Kidney epithelial cell (primary cell): Measurements from ENCODE around the gene UNC5C. TPM values are rescaled to one million over a fixed set of nuclear protein-coding genes. Genes with fewer than 3 reads are reported as not detected.

Experiments used
- DNase-seq: peaks from one replicate; pipeline ENCODE4 v3.0.0-alpha.2; 2010; ENCODE audit warnings: low read depth
- H3K27me3 ChIP-seq: 2 replicates; pipeline ENCODE4 v1.6.0; 2011; ENCODE audit warnings: low read length; ENCODE audit not compliant: control insufficient read depth, insufficient read depth
- H3K36me3 ChIP-seq: 2 replicates; pipeline ENCODE4 v1.5.1; 2011; ENCODE audit warnings: low read length; ENCODE audit not compliant: control insufficient read depth, insufficient read depth
- H3K4me3 ChIP-seq: 2 replicates; pipeline ENCODE4 v1.5.1; 2011; ENCODE audit warnings: low read depth, mild to moderate bottlenecking, control low read depth, low read length
- total RNA-seq: library from RNA; depleted of rRNA; stranded (reverse); fragments of >200 nt; gene quantifications from 2 replicates; pipeline ENCODE4 v1.2.3, GENCODE V29; 2015
- TF ChIP-seq, protein P1 (sequence below): IDR thresholded peaks from 2 replicates; pipeline ENCODE4 v1.5.1; 2011; ENCODE audit warnings: mild to moderate bottlenecking, moderate library complexity, low read length, control low read depth, inconsistent platforms; ENCODE audit not compliant: insufficient read depth, poor library complexity, severe bottlenecking

UNC5C gene
- total RNA-seq, 1 donor from 2014 or later, result 2.8 TPM

DNA sequence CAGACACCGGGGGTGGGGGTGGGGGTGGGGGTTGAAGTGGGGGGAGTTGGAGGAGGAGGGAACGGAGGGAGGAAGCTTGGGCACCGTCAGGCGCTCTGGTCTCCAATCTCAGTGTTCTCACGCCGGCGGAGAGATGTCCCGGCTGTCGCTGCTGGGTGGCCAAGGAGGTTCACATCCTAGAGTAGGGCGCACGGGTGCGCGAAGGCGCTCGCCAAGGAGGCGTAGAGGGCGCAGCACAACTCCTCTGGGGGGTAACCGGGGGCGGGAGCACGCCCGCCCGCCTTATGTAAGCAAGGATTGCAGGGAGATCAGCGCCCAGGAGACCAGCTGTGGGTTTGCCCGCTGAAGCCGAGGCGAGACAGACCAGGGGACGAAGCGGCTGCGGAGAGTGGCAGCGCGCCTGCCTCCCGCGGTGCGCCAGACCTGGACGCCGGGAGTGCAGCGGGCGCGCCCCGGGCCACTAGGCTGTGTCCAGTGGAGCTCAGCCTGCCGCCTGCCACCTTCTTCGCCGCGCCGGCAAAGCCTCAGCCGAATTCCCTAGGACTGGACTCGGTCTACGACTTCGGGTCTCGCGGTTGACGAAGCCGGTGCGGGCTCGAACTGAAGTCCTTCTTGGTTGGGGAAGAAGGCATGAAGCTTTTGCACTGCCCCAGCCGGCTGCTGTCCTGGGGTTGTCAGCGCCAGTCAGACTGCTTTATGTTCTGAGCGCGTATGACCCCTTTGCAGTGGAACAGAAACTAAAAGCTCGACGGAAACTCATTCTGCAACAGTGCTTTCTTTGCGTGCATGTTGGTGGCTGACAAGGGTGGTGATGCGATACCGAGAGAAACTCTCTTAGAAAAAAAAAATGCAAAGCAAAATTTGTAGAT, 707 bp upstream of the UNC5C start:
- no peak for DNase-seq
- TF ChIP-seq, protein P1, sequence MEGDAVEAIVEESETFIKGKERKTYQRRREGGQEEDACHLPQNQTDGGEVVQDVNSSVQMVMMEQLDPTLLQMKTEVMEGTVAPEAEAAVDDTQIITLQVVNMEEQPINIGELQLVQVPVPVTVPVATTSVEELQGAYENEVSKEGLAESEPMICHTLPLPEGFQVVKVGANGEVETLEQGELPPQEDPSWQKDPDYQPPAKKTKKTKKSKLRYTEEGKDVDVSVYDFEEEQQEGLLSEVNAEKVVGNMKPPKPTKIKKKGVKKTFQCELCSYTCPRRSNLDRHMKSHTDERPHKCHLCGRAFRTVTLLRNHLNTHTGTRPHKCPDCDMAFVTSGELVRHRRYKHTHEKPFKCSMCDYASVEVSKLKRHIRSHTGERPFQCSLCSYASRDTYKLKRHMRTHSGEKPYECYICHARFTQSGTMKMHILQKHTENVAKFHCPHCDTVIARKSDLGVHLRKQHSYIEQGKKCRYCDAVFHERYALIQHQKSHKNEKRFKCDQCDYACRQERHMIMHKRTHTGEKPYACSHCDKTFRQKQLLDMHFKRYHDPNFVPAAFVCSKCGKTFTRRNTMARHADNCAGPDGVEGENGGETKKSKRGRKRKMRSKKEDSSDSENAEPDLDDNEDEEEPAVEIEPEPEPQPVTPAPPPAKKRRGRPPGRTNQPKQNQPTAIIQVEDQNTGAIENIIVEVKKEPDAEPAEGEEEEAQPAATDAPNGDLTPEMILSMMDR, result no peak
- Histone ChIP-seq H3K27me3 (peaks cover 8% of the 10 kb centered on the region), H3K36me3 (no peaks in the 10 kb centered on the region), H3K4me3 (peak overlapping the region; percentile 77)

DNA sequence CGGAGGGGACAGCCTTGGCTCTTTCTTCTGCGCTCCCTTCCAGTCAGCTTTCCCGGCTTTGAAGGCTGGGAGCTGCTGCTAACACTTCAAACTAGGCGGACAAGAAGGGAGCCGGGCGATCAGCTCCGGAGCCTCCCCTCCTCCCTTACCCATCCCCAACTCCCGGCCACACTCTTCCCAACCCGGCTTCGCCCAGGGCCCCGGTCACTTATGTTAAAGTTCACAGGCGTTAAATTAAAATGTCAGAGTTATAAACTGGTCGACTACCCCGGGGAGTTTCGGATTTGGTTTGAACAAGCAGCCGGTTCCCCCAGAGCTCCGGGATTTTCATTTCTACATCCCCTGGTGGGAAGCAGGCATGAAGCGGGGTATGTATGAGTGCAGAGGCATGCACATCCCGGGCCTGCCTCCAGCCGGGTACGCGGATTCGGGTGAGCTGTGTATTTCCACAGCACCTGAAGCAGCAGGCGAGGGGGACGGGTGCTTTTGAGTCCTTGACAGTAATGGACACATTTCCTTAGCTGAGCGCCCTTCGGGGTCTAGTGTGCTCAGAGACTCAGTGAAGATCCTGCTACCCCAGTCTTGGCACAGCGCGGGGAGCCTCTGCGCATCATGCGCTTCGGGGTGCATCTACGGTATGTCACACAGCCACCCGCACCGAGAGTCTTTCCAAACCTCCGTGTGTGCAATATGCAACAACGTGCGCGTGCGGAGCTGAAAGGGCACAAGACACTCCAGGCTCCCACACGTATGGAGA, 880 bp downstream of the UNC5C start:
- no peaks in the 10 kb centered on the region for H3K36me3 ChIP-seq
- DNase-seq, result no peak
- peak overlapping the region; percentile 77 for H3K4me3 ChIP-seq
- H3K27me3 ChIP-seq, result peaks cover 8% of the 10 kb centered on the region
- TF ChIP-seq, protein P1, result no peak

- H3K27me3 ChIP-seq, result peaks cover 8% of the 10 kb centered on the region
- H3K36me3 ChIP-seq, result no peaks in the 10 kb centered on the region
- peak overlapping the region; percentile 77 for H3K4me3 ChIP-seq
- no peak for DNase-seq
- TF ChIP-seq, protein P1, result no peak
Observed at GRCh38 chr4:95546866-95547714, 1.7 kb downstream of the UNC5C start.

DNA sequence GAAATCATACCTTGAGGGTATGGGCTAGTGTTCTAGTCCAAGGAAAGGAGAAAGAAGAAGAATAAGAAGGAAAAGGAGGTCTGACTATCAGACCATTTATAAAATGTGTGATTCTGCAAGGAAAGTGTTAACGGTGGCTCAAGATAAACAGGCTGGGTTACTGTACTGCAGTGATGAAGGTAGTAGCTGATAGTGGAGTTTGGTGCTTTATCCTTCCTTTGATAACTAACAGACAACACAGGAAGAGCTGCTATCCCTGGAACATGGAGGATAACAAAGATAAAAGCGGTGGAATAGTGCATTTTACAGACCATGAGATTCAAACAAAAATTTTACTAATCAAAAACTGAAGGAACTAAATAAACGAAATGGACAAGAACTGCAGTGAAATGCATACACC, 2.6 kb downstream of the UNC5C start:
- no peak for DNase-seq
- no peak overlapping the region for H3K4me3 ChIP-seq
- TF ChIP-seq, protein P1, result no peak
- H3K36me3 ChIP-seq, result no peaks in the 10 kb centered on the region
- H3K27me3 ChIP-seq, result peaks cover 8% of the 10 kb centered on the region

DNA sequence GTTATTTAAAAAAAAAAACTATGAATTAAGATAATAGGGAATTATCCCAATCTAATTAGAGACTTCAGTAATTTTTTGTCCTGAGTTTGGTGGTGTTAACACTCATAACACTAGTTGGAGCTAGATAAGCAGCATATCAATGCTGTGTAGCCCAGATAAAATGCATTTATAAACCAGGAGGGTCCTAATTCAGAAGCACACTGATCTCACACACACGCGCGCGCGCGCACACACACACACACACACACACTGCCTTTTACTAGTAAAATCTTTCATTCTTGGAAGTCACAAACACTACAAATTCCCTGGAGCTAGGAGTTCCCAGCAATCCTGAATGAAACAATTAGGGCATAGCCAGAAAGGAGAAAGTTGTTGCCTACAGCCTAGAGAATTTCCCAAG, 3.2 kb downstream of the UNC5C start:
- Histone ChIP-seq H3K4me3 (peak overlapping the region; percentile 7), H3K36me3 (no peaks in the 10 kb centered on the region), H3K27me3 (peaks cover 8% of the 10 kb centered on the region)
- TF ChIP-seq, protein P1, result no peak
- no peak for DNase-seq
